CD4-positive, alpha-beta T cell treated with Interleukin-4 for 4 hours (primary cell): ENCODE results near the gene TEX51.

Source experiments
- DNase-seq: peaks from one replicate; pipeline ENCODE4 v3.0.0-alpha.2; 2020

TEX51 gene

GRCh38 chr2:126879348-126880298 lies 19.1 kb upstream of the TEX51 start:
- no peak for DNase-seq

GRCh38 chr2:126880324-126880723 lies 18.4 kb upstream of the TEX51 start:
- no peak for DNase-seq

- no peak for DNase-seq
Observed at GRCh38 chr2:126880817-126881216, 17.9 kb upstream of the TEX51 start.

- DNase-seq = no peak
Observed at GRCh38 chr2:126881591-126881990, 17.1 kb upstream of the TEX51 start.

- DNase-seq = no peak
Observed at GRCh38 chr2:126882181-126882580, 16.5 kb upstream of the TEX51 start.

GRCh38 chr2:126882736-126883665 lies 15.7 kb upstream of the TEX51 start:
- DNase-seq = no peak

GRCh38 chr2:126883666-126884040 lies 15.0 kb upstream of the TEX51 start:
- DNase-seq = no peak

- DNase-seq = no peak
Observed at GRCh38 chr2:126884861-126885750, 13.6 kb upstream of the TEX51 start.

GRCh38 chr2:126885751-126886210 lies 12.9 kb upstream of the TEX51 start:
- DNase-seq = no peak

GRCh38 chr2:126886211-126886915 lies 12.3 kb upstream of the TEX51 start:
- DNase-seq = peak; percentile 8

GRCh38 chr2:126886916-126887280 lies 11.8 kb upstream of the TEX51 start:
- DNase-seq = no peak

- DNase-seq = no peak
Observed at GRCh38 chr2:126887506-126887905, 11.2 kb upstream of the TEX51 start.

GRCh38 chr2:126888046-126888445 lies 10.6 kb upstream of the TEX51 start:
- DNase-seq = no peak

- DNase-seq = no peak
Observed at GRCh38 chr2:126889071-126889470, 9.6 kb upstream of the TEX51 start.

GRCh38 chr2:126889496-126890135 lies 9.1 kb upstream of the TEX51 start:
- DNase-seq = no peak

- no peak for DNase-seq
Observed at GRCh38 chr2:126890136-126890510, 8.6 kb upstream of the TEX51 start.

GRCh38 chr2:126890551-126891450 lies 7.9 kb upstream of the TEX51 start:
- no peak for DNase-seq

- DNase-seq = no peak
Observed at GRCh38 chr2:126891681-126892500, 6.8 kb upstream of the TEX51 start.

- no peak for DNase-seq
Observed at GRCh38 chr2:126893153-126893552, 5.5 kb upstream of the TEX51 start.
